ENCODE results near the gene FCRLB.
"Not testable (repeated sequence)": the region's sequence is repeated elsewhere in the genome, so short reads cannot be mapped to it uniquely, and the experiment has no call there.

The FCRLB gene

DNA sequence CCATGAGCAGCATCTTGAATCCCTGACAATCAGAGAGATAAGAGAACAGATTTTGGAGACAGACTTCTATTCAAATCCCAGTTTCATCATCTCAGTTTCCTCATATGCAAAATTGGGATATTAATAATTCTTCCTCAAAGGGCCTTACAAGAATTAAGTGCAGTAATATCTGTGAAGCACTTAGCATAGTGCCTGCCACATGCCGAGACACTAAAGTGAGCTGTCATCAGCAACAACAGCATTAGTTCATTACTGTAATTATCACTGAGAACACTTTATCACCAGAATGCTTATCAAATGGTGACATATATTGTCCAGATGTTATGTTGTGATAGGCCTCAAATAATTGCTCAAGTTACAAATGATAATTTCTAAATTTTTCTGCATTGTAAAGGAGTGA is 922 bp upstream of the FCRLB start:
- no peak for DNase-seq (ENCODE audit: low read depth)

DNA sequence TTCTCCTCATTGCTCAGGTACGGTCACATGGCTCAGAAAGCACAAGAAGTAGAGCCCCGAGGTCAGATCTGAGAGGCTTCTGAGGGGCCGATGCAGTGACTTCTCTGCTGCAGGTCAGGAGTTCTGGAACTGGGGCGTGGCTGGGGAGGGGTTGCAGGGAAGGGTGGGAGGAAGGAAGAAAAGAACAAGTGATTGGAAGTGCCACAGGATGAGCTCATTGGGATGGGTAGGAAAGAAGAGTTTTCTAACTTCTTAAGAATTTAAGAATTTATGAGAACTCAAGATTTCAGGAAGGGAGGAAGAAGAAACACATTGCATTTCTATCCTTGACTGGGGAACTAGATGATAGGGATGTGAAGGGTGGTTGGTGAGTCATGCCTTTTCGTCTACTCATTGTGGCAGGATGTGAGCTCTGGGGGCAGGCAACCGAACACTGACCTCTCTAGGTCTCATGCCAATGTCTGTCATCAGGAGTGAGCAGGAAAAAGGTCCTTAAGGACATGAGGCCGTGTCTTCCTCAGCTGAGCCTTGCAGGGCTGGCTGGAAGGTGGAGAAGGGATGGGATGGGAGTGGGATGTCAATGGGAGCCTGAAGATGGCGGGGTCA is 497 bp downstream of the FCRLB start:
- no peak for DNase-seq (ENCODE audit: low read depth)

DNA sequence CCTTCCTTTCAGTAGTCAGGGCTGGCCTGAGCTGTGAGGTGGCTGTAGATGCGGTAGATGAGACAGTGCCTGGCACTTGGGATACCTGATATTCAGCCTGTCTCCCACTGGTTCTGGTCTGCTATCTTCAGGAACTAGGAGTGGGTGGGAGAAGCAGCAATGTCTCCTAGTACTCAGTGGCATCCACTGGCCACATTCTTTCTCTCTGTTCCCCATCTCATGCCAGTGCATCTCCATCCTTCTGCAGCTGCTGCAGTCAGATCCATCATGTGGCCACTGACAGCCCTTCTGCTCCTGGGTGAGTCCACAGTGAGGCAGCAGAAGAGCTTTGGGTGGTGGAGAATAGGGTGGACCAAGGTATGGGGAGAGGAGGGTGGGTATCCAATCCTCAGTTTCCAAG is 1.1 kb downstream of the FCRLB start:
- DNase-seq (ENCODE audit: low read depth), result no peak

DNA sequence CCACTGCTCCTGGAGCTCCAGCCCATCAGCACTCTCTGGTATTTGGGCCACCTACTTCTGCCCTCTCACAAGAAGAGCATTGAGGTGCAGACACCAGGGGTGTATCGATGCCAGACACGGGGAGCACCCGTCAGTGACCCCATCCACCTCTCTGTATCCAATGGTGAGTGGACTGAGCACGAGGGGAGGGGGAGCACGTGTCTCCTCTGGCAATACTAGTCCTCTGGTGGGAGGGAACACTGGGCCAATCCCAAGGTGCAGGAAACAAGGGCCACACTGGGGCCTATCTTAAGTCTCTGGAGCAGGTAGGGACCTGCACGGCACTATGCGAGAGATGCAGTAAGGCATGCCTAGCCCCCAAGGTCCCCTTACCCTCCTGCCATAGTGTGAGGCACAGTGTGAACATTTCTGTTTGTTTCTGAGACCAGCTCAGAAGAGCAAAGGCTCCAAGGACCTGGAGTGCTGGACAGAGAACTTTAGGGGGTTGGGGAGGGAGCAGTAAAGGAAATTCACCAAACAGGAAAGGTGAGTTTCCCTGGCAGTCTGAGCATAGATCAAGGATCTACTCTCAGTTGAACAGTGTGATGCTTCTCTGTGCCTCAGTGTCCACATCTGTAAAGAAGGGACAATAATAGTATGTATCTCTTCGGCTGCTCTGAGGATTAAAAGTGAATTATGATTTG is 2.3 kb downstream of the FCRLB start:
- no peak for DNase-seq (ENCODE audit: low read depth)

DNA sequence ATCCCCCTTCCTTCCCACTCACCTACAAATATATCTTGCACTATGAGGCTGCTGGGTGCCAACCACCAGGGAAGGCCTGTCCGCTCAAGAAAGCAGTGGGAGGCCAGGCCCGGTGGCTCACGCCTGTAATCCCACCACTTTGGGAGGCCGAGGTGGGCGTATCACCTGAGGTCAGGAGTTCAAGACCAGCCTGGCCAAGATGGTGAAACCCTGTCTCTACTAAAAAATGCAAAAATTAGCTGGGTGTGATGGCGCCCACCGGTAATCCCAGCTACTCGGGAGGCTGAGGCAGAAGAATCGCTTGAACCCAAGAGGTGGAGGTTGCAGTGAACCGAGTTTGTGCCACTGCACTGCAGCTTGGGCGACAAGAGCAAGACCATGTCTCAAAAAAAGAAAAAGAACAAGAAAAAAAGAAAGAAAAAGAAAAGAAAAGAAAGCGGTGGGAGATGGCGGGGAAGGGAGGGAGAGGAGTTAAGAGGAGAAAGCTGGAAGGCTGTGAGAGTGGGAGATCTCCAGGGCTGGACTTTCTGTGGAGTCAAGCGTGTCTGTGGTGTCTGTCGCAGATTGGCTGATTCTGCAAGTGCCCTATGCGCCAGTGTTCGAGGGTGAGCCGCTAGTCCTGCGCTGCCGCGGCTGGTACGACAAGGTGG is 4.0 kb downstream of the FCRLB start:
- not testable (repeated sequence) for DNase-seq (ENCODE audit: low read depth)

DNA sequence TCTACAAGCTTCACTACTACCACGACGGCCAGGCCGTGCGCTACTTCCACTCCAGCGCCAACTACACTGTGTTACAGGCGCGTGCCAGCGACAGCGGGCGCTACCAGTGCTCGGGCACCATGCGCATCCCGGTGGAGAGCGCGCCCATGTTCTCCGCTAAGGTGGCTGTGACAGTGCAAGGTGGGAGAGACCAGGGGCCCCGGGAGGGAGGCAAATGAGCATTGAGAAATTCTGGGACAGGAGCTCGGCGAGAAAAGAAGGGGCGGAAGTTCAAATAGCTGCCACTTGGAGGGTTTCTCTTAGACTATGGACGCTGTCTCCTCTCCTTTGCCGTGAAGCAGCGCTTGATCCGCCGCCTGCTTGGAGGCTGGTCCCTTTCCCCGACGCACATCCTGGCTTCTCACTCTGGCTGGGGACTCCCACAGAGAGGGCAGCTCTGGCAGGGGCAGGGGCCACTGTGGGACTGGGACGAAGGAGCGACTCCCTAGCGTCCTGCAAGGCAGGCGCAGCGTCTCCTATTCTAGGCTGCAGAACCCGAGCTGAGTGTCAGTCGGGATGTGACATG is 4.6 kb downstream of the FCRLB start:
- no peak for DNase-seq (ENCODE audit: low read depth)

DNA sequence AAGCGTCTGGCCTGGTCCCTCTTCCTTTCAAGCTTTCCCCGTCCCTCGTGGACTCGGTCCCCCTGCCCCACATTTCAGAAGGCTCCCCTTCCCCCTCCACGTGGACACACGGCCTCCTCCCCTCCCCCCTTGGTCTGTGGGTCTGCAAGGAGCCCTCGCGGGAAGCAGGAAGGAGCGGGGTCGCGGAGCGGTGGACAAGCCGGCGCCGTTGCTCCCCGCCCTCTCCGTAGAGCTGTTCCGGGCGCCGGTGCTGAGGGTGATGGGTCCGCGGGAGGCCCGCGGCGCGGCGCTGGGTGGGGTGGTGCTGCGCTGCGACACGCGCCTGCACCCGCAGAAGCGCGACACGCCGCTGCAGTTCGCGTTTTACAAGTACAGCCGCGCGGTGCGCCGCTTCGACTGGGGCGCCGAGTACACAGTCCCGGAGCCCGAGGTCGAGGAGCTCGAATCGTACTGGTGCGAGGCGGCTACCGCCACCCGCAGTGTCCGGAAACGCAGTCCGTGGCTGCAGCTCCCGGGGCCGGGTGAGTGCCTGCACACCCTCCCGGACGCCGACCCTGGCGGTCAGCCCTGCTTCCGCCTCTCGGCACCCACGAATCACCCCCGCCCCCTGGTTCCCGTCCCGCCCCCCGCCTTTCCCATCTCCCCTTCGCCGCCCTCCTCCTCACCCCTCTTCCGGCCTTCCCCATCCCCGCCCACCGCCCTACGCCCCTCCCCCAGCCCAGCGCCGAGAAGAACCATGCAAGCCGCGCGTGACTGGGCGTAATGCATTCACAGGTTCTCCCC is 5.3 kb downstream of the FCRLB start:
- peak; percentile 54 for DNase-seq (ENCODE audit: low read depth)

DNA sequence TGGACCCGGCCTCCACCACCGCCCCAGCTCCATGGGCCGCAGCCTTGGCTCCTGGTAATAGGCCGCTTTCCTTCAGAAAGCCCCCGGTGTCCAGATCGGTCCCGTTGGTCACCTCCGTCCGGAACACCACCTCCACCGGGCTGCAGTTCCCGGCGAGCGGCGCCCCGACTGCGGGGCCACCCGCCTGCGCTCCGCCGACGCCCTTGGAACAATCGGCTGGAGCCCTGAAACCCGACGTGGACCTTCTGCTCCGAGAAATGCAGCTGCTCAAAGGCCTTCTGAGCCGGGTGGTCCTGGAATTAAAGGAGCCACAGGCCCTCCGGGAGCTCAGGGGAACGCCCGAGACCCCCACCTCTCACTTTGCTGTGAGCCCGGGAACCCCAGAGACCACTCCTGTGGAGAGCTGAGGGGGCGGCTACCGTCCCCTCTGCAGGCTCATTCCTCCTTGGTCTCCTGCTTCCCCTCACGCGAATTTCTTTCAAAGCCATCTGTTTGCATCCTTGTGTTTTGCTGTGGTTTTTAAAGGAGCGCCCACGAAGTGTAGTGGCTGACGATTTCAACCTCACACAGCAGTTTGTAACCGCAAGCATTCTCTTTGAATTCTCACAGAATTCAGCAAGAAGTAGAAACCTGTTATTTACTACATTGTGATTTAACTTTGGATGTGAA is 6.0 kb downstream of the FCRLB start:
- no peak for DNase-seq (ENCODE audit: low read depth)

DNA sequence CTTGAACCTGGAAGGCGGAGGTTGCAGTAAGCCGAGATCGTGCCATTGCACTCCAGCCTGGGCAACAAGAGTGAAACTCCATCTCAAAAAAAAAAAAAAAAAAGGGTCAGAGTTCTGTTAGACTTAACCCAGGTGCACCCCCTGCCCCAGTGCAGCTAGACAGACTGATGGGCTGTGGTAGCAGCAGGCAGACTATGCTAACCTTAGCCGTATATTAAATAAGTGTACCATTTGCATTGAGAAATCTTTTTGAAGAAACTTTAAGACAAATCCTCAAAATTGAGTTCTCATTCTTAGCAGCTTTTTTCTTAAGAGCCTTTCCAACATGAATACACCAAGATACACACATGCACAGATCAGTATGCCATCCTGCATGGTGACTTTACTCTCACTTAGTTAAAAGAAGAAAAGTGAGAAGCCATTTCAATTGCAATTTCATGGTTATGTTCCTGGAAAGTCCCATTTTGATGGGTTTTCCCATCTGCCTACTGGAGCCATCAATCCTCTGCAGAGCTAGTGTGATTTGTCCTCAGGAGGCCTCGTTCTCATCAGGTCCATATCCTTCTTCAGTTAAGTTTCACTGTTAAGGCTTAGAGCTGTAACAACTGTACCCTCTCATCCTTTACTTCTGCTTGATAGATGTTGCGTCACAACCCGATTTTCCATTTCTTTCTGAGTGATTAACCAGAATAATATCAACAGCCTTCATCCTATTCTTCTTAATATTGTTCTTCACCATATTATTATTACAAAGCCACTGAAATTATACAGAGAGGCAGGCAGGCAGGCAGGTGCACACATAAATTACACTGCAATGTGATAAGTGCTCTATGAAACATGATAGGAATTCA is 7.3 kb downstream of the FCRLB start:
- no peak for DNase-seq (ENCODE audit: low read depth)

DNA sequence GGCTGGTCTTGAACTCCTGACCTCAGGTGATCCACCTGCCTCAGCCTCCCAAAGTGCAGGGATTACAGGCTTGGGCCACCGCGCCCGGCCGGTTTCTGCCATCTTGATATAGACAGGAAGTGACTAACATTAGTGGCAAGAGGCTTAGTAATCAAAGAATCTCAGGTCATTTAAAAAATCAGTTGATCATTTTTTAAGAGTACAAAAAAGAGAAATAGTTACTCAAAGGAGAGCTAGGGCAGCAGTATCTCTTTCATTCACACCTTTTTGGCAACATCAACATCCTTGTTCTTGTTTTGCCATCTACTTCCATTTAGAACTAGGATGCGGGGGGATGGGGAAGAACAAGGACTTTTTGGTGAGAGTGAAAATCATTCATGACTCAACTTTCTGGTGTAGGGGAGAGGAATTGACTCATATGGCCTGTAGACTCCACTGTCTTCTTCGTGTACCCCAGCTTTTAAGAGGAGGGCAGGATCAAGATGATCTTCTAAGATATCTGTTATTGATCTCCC is 8.8 kb downstream of the FCRLB start:
- DNase-seq (ENCODE audit: low read depth), result peak; percentile 25

DNA sequence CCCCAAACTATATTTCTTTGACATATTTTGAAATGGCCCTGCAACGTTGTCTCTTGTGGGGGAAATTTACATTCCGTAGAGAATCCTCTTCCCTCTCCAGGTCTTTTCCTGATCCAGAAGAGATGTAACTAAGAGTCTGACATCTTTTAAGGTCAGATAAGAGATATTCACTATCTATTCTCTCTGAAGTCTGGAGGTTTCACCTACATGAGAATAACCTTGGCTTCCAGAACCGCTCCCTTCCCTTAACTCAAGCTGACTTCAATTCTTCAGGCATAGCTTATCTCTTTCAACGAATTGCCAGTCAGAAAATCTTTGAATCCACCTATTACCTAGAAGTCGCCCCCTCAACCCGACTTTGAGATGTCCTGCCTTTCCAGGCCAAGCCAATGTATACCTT is 9.9 kb downstream of the FCRLB start:
- no peak for DNase-seq (ENCODE audit: low read depth)

DNA sequence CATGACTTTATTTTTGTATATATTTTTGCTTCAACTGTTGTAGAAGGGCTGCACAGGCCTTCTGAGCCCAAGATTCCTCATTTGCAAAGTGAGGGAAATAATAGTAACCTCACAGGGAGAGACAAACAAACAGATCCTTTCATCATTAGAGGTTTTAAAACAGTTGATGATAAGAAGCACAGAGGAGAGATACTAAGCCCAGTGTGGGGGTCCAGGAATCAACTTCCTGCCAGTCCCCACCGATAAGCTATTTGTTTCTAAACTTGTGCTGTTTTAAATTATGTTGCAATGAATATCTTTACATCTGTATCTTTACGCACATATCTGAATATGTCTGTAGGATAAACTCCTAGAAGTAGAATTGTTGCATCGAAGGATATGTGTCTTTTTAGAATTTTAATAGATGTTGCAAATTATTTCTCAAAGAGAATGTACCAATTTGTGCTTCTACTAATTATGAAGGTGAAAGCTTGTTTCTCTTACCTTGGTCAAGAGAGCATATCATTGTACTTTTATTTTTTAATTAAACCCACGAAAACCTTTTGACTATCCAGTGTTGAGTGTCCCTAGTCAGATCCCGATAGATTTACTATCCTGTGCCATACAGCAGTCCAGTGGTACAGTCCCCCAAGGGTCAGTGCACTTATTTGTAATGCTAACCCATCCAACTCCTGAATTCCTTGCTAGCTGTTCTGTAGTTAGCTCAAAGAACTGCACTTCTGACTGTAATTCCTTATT is 10.8 kb downstream of the FCRLB start:
- no peak for DNase-seq (ENCODE audit: low read depth)

DNA sequence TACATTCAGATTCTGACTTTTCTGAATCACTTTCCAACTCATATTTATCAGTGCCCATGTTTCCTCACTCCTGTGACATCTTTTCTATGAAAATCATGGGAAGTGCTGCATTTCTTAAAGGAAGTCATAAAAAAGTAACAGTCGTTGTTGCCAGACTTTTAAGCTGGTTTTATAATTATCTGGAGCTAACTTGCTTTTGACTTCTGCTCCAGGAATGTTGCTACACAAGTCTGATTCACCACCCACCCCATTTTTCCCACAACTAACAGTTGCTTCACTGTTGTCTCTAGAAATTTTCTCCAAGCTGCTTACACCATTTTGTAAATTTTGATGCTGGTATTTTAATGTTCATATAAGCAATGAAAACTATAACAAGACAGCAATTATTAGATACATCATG is 12.2 kb downstream of the FCRLB start:
- DNase-seq (ENCODE audit: low read depth), result no peak

DNA sequence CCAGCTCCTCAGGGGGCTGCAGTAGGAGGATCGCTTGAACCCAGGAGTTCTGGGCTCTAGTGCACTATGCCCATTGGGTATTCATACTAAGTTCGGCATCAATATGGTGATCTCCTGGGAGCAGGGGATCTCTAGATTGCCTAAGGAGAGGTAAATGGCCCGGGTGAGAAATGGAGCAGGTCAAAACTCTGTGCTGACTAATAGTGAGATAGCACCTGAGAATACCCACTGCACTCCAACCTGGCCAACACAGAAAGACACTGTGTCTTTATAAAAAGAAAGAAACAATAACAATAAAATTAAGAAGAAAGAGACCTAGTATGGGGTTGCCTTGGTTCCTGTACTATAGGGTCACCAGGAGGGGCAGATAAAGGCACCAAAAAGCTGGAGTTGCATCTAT is 14.5 kb downstream of the FCRLB start:
- DNase-seq (ENCODE audit: low read depth), result no peak

DNA sequence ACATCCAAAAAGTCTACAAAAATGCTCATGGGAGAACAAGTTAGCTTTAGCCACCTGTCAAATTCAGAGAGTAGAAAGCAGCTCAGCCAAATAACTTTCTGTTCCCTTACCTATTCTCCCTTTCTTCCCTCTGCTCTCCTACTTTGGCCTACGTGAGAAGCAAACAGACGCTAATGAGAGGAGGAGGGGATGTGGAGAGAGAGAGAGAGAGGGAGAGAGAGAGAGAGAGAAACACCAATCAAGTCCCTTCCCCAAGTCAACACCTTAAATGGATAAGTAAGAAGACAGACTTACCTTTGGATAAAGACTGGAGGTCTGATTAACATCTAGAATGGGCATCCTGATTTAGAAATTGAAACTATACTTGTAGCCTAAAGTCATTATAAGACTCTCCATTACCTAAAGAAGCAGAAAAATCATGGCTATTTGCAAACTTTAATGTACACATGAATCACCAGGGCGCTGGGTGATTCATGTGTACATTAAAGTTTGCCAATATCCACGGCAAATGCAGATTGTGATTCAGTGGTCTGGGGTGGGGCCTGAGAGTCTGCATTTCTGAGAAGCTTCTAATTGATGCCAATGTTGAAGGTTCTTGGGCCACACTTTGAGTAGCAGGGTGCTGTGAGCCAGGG is 15.1 kb downstream of the FCRLB start:
- DNase-seq (ENCODE audit: low read depth), result no peak

DNA sequence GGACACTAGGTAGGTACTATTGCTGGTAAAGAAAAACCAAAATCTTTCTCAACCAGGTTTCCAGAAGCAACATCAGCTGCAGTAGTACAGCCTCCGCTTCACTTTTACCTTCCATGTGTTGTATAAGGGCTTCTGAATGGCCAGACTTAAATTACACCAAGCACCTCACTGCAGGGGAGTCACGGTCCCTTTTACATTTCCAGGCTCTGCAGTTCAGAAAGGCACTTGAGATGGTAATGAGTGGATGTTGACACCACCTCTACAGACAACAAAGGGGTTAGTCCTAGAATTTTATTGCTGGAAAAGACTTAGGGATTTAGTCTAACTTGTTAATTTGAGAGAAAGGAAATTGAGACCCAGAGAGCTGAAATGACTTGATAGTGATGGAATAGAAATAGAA is 16.3 kb downstream of the FCRLB start:
- DNase-seq (ENCODE audit: low read depth), result no peak

DNA sequence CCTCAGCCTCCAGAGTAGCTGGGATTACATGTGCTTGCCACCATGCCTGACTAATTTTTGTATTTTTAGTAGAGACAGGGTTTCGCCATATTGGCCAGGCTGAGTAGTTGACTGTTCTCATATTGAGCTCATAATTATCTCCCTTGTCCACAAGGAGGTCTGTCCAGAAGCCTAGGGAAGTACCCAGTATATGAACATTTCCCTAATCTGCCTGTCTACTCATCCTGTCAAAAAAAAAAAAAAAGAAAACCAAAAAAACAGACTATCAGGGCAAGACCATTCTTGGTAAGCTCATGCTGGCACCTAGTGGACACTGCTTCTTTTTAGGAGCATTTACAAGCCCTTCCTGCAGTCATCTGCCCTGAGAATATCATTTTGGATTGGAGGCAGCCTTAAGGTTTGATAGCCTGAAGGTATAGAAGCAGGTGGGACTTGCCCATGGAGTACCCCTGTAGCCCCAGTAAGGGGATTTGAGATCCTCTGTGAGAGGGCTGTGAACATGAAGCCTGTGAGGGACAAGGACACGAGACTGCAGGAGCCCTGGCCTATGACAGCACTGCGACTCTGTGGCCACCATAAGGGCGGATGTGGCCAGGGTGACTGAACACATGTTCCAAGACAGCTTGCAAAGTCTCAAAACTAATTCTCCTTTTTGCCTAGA is 17.4 kb downstream of the FCRLB start:
- peak; percentile 25 for DNase-seq (ENCODE audit: low read depth)

DNA sequence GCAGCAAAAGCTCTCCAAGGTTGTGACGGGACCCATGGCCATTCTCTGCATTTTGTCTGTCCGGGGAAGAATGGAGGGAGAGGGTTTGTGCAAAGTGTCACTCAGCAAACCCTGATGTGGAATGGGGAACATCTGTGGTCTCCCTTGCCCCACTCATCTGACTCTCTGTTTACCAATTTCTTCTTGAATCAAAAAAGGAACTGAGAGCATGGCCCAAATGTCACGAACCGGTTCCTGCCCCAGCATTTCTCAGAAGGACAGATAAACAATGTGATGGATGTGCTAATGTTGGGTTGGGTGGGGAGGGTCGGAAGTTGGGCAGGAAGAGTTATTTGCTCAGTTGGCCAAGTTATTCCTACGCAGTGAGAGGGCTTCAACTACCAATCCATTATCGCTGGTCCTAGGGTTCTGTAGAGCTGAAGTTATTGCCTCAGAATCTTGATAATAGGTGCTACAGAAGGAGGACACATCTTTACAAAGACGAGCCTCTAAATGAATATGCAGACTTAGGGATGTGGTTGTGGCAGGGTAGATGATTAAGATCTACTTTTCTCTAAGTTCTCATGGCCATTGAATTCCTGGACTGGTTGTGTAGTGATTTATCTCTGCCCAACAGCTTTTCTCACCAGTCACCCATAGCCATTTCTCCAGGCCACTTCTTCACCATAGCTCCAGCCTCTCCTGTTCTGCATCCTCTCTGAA is 18.7 kb downstream of the FCRLB start:
- no peak for DNase-seq (ENCODE audit: low read depth)
